22Rv1 (cell line): ENCODE results near the gene KIFC1.

Experiments used
- H3K27ac ChIP-seq: fragments of 450-650 bp; 2 replicates; pipeline ENCODE4 v1.5.1; 2017
- CTCF ChIP-seq: fragments of 450-650 bp; IDR thresholded peaks from 2 replicates; pipeline ENCODE4 v1.5.1; 2017; ENCODE audit warnings: mild to moderate bottlenecking
- ZFX ChIP-seq: fragments of 450-650 bp; IDR thresholded peaks from 2 replicates; pipeline ENCODE4 v1.6.1; 2017; ENCODE audit warnings: antibody characterized with exemption, borderline replicate concordance

Gene KIFC1

GRCh38 chr6:33451606-33452005 lies 60.0 kb downstream of the KIFC1 start:
- TF ChIP-seq ZFX, result no peak
- no peak overlapping the region for H3K27ac ChIP-seq

DNA sequence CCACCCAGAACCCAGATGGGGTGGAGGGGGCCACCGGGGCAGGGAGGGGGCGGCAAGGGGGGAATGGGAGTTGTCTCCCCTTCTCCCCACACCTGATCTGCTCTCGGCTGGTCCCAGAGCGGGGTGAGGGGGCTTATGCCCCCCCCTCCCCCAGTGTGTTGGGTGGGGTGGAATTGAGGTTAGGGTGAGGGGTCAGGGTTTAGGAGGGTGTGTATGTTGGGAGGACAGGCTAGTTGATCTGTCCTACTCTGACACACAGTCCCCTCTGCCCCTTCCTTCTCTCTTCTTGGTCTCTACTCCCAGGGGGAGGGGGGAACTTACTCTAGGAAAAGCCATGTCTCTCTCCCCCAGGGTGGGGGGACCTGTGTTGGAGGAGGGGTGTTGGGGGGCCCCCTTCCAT lies 60.9 kb downstream of the KIFC1 start:
- TF ChIP-seq ZFX (no peak), CTCF (no peak)
- H3K27ac ChIP-seq, result no peak overlapping the region

- TF ChIP-seq CTCF, result no peak
- no peak for TF ChIP-seq ZFX
- H3K27ac ChIP-seq, result peak overlapping the region; percentile 73
Observed at GRCh38 chr6:33453393-33454008, 61.9 kb downstream of the KIFC1 start.

- TF ChIP-seq CTCF (no peak), ZFX (no peak)
- peak within 1 kb of the TSS; percentile 73 for H3K27ac ChIP-seq
Observed at GRCh38 chr6:33454009-33454946, 62.7 kb downstream of the KIFC1 start, which contains the start of gene ZBTB9. Gene ZBTB9 (plus strand): TSS chr6:33454576. CDS start chr6:33455101, 525 bp downstream.

GRCh38 chr6:33455051-33455450 lies 63.4 kb downstream of the KIFC1 start:
- TF ChIP-seq CTCF (no peak), ZFX (no peak)
- H3K27ac ChIP-seq, result peak overlapping the region; percentile 73

- TF ChIP-seq ZFX (no peak), CTCF (no peak)
- H3K27ac ChIP-seq, result no peak overlapping the region
Observed at GRCh38 chr6:33456156-33456555, 64.5 kb downstream of the KIFC1 start.

DNA sequence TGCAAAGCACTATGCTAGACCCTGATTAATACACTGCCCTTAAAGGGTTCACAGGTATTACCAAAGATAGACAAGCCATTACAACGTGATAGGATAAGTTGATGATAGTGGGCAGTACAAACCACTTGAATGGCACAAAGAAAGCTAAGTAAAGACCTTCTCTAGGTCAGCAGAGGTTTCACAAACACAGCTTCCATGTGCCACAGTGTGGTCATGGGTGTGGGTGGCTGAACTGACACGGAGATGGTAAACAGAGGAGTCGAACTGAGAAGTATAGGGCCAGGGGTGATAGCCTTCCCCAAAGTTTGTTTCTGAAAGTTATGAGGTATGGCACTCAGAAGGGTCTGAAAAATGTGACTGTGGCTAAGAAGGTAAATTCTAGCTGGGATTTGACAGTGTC lies 67.1 kb downstream of the KIFC1 start:
- no peak overlapping the region for H3K27ac ChIP-seq
- TF ChIP-seq ZFX, result no peak
- no peak for TF ChIP-seq CTCF
